K562 (cell line): ENCODE measurements around the gene GPD2. TPM values are rescaled to one million over a fixed set of nuclear protein-coding genes. Genes with fewer than 3 reads are reported as not detected.

Experiments used
- ARID1B ChIP-seq: fragments of 450-650 bp; IDR thresholded peaks from 2 replicates; pipeline ENCODE4 v1.6.1; 2016; ENCODE audit warnings: antibody characterized with exemption, mild to moderate bottlenecking, inconsistent platforms
- ATF2 ChIP-seq: sonication (generic); formaldehyde crosslinking; IDR thresholded peaks from 2 replicates; pipeline ENCODE4 v1.8.1; 2022; ENCODE audit warnings: missing genetic modification reagents
- BCL6 ChIP-seq: fragments of 250-450 bp; sonication (Bioruptor Pico); IDR thresholded peaks from 2 replicates; pipeline ENCODE4 v1.4.0; 2020
- C11orf30 ChIP-seq: fragments of 450-650 bp; IDR thresholded peaks from 2 replicates; pipeline ENCODE4 v1.6.1; 2016; ENCODE audit warnings: low read depth, mild to moderate bottlenecking
- CHD1 ChIP-seq: fragments of 200-600 bp; sonication (generic); IDR thresholded peaks from one replicate; pipeline ENCODE4 v1.6.1; 2012; ENCODE audit warnings: mild to moderate bottlenecking, moderate library complexity, low read length, inconsistent platforms
- DPF2 ChIP-seq: fragments of 450-650 bp; IDR thresholded peaks from 2 replicates; pipeline ENCODE4 v1.6.1; 2016
- EP300 ChIP-seq: IDR thresholded peaks from 2 replicates; pipeline ENCODE4 v1.6.1; 2012; ENCODE audit warnings: low read length, improper control_type of control experiment
- HDGF ChIP-seq: fragments of 450-650 bp; IDR thresholded peaks from 2 replicates; pipeline ENCODE4 v1.6.1; 2016
- HES1 ChIP-seq: fragments of 450-650 bp; IDR thresholded peaks from 2 replicates; pipeline ENCODE4 v1.6.1; 2016; ENCODE audit warnings: low read depth, mild to moderate bottlenecking, moderate library complexity
- HMGXB4 ChIP-seq: sonication (generic); formaldehyde crosslinking; IDR thresholded peaks from 2 replicates; pipeline ENCODE4 v1.8.1; 2023; ENCODE audit warnings: mild to moderate bottlenecking, missing genetic modification reagents
- HNRNPL ChIP-seq: fragments of 200-400 bp; formaldehyde crosslinking; IDR thresholded peaks from 2 replicates; pipeline ENCODE4 v1.6.1; 2017; ENCODE audit warnings: low read depth, mild to moderate bottlenecking, low read length
- MAFF ChIP-seq: IDR thresholded peaks from 2 replicates; pipeline ENCODE4 v1.6.1; 2012; ENCODE audit warnings: low read length, improper control_type of control experiment
- MAFK ChIP-seq: IDR thresholded peaks from 2 replicates; pipeline ENCODE4 v1.6.1; 2011; ENCODE audit warnings: low read length, improper control_type of control experiment
- PHB2 ChIP-seq: fragments of 450-650 bp; IDR thresholded peaks from 2 replicates; pipeline ENCODE4 v1.6.1; 2017; ENCODE audit warnings: low read depth
- PPARD ChIP-seq: fragments of 250-450 bp; sonication (Bioruptor Pico); IDR thresholded peaks from 2 replicates; pipeline ENCODE4 v1.8.0; 2022; ENCODE audit warnings: inconsistent platforms, mild to moderate bottlenecking, moderate library complexity
- PTTG1 ChIP-seq: fragments of 450-650 bp; IDR thresholded peaks from 2 replicates; pipeline ENCODE4 v1.6.1; 2016; ENCODE audit warnings: low read depth, mild to moderate bottlenecking, missing genetic modification characterization, missing compliant biosample characterization
- PURB ChIP-seq: sonication (generic); formaldehyde crosslinking; IDR thresholded peaks from 2 replicates; pipeline ENCODE4 v1.9.0; 2021; ENCODE audit warnings: low read depth, mild to moderate bottlenecking, missing genetic modification reagents
- SIX5 ChIP-seq, 2 experiments: IDR thresholded peaks; 2 replicates each; pipeline ENCODE4 v1.6.1; 2011; ENCODE audit warnings: low read length in 2 of 2, borderline replicate concordance in 1 of 2, low read depth in 1 of 2, mild to moderate bottlenecking in 1 of 2, moderate library complexity in 1 of 2; ENCODE audit not compliant: insufficient read depth in 1 of 2
- THAP7 ChIP-seq: fragments of 250-450 bp; sonication (Bioruptor Pico); IDR thresholded peaks from 2 replicates; pipeline ENCODE4 v1.5.0; 2021
- USF2 ChIP-seq: sonication (generic); formaldehyde crosslinking; IDR thresholded peaks from 2 replicates; pipeline ENCODE4 v1.5.0; 2020; ENCODE audit warnings: missing genetic modification reagents
- ZBTB26 ChIP-seq: fragments of 450-650 bp; formaldehyde crosslinking; IDR thresholded peaks from 2 replicates; pipeline ENCODE4 v1.4.0; 2022; ENCODE audit warnings: missing genetic modification characterization
- ZFP36 ChIP-seq: fragments of 150-350 bp; IDR thresholded peaks from 2 replicates; pipeline ENCODE4 v1.6.1; 2018; ENCODE audit warnings: low read length, low read depth; ENCODE audit not compliant: partially characterized antibody
- ZNF146 ChIP-seq: IDR thresholded peaks from one replicate; pipeline ENCODE4 v1.6.1; 2018; ENCODE audit warnings: missing compliant biosample characterization; ENCODE audit not compliant: unreplicated experiment
- polyA plus RNA-seq, 8 experiments: library from polyadenylated mRNA; depleted of rRNA in 4 of 8; stranded (reverse) in 5 of 8; unstranded in 3 of 8; fragments of >200 nt; fragmentation: Nextera tagmentation in 2 of 8; fragmentation: Illumina TruSeq in 1 of 8; extraction: Ambion mirVana in 2 of 8; extraction: Trizol in 1 of 8; gene quantifications; 2 replicates each; pipeline versions ENCODE4 v1.2.1 to v1.2.3, GENCODE V29; 2011 to 2014; ENCODE audit warnings: inconsistent platforms in 1 of 8, missing spikeins in 1 of 8
- total RNA-seq, 7 experiments: library from RNA; depleted of rRNA in 6 of 7; stranded (reverse); fragments of >200 nt in 6 of 7; fragmentation: Illumina TruSeq in 2 of 7; extraction: Trizol in 2 of 7; gene quantifications; 2 replicates each; pipeline versions ENCODE4 v1.2.1 to v1.2.3, GENCODE V29; 2011 to 2021; ENCODE audit warnings: low replicate concordance in 1 of 7

GPD2 gene
- total and polyA plus RNA-seq, 9 of the 15 experiments (the other 6 are each of a cell fraction or from before 2014, with no cell fraction given): 5.2 to 39.2 (median 19.0) TPM

GRCh38 chr2:156445296-156446220 is 9.4 kb downstream of the GPD2 start (continued):
- peak; percentile 92 for TF ChIP-seq MAFK
- no peak for TF ChIP-seq CHD1
- TF ChIP-seq ZFP36: no peak
- TF ChIP-seq USF2 (CRISPR knock-in tag): no peak
- no peak for TF ChIP-seq PPARD
- no peak for TF ChIP-seq ATF2
- no peak for TF ChIP-seq PHB2
- no peak for TF ChIP-seq HNRNPL
- no peak for TF ChIP-seq THAP7 (CRISPR knock-in tag)
- TF ChIP-seq PTTG1 (tag): no peak
- no peak for TF ChIP-seq HES1
- 0 out of 2 replicates have a peak, but pooled peaks have one; percentile 30 for TF ChIP-seq ARID1B
- TF ChIP-seq DPF2: 0 out of 2 replicates have a peak, but pooled peaks have one; percentile 50
- no peak for TF ChIP-seq ZBTB26 (CRISPR knock-in tag)
- no peak for TF ChIP-seq BCL6 (CRISPR knock-in tag)
- TF ChIP-seq EP300: 0 out of 2 replicates have a peak, but pooled peaks have one; percentile 4
- TF ChIP-seq ZNF146 (CRISPR knock-in tag): no peak
- no peak for TF ChIP-seq PURB (CRISPR knock-in tag)
- TF ChIP-seq SIX5 (IDR thresholded peaks at IDR 0.05; ENCODE audit: borderline replicate concordance in 1 of 2, insufficient read depth in 1 of 2, low read depth in 1 of 2, low read length in 2 of 2): no peak
- peak; percentile 95 for TF ChIP-seq C11orf30
- no peak for TF ChIP-seq HDGF
- no peak for TF ChIP-seq HMGXB4 (CRISPR knock-in tag)
- TF ChIP-seq MAFF: peak; percentile 90
